Fibroblast of mammary gland (primary cell): ENCODE measurements around the gene SHISA9.

Experiments
- DNase-seq: peaks from one replicate; pipeline ENCODE4 v3.0.0-alpha.2; 2010; ENCODE audit warnings: low read depth
- H3K4me3 ChIP-seq: 2 replicates; pipeline ENCODE4 v1.5.1; 2011; ENCODE audit warnings: low read depth, mild to moderate bottlenecking, low read length, moderate library complexity; ENCODE audit not compliant: control insufficient read depth
- TF ChIP-seq, protein P1 (sequence below): conservative IDR thresholded peaks from 2 replicates; pipeline ENCODE4 v1.5.1; 2011; ENCODE audit warnings: low read depth, low read length, inconsistent platforms; ENCODE audit not compliant: control insufficient read depth, insufficient read depth

SHISA9 gene

DNA sequence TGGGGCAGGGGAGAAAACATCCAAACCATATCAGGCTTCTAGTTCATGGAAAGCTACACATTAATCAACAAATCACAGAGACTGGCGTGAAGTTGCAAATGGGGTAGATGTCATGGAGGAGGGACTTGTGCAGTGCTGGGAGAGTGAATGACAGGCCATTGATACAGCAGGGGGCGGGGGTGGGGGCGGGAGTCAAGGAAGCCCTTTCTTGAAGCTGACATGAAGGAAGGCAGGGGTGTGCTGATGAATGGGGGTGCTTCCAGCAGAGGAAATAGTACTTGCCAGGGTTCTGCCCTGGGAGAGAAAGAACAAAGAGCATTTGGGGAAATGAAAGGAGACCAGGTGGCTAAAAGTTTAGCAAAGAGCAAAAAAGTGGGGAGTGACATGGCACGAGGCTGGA is 269.9 kb downstream of the SHISA9 start:
- TF ChIP-seq, protein P1, sequence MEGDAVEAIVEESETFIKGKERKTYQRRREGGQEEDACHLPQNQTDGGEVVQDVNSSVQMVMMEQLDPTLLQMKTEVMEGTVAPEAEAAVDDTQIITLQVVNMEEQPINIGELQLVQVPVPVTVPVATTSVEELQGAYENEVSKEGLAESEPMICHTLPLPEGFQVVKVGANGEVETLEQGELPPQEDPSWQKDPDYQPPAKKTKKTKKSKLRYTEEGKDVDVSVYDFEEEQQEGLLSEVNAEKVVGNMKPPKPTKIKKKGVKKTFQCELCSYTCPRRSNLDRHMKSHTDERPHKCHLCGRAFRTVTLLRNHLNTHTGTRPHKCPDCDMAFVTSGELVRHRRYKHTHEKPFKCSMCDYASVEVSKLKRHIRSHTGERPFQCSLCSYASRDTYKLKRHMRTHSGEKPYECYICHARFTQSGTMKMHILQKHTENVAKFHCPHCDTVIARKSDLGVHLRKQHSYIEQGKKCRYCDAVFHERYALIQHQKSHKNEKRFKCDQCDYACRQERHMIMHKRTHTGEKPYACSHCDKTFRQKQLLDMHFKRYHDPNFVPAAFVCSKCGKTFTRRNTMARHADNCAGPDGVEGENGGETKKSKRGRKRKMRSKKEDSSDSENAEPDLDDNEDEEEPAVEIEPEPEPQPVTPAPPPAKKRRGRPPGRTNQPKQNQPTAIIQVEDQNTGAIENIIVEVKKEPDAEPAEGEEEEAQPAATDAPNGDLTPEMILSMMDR = no peak
- no peak for DNase-seq
- no peak overlapping the region for H3K4me3 ChIP-seq

DNA sequence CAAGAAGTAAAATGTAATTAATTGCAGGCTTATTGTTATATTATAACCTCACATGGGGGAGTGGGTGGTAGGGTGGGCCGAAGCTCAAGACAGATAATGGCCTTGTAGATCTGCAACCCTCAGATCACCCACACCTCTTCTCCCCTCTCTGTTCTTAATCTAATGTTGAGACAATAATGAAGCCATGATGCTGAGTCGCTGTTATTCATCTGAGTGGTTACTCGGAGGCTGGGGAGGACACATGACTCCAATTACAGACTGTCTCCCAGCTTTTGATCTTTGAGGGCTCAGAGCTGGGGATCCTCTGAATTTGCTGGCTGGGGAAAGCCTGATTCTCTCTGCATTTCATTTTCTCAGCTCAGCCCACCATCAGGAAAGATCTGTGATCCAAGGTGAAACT is 275.3 kb downstream of the SHISA9 start:
- TF ChIP-seq, protein P1 = no peak
- DNase-seq = no peak

DNA sequence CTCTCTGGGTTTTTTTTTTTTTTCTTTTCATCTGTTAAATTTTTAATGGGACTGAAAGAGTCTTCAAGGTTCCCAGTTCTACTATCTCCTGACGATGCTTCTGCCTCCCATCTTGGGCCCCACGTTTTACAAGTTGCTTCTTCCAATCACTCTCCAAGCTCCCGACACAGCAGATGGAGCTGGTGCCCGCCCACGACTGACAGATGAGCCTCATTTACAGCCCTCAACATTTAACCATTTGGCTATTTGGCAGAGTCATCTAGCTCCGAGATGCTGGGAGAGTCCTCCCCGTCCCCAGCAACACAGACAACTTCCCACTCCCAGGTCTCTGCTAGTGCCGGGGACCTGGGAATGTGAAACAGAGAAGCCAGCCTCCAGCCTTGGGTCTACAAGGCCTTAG is 276.9 kb downstream of the SHISA9 start:
- no peak for DNase-seq
- TF ChIP-seq, protein P1 = no peak
- H3K4me3 ChIP-seq = no peak overlapping the region

More for the DNA sequence above, 275.3 kb downstream of the SHISA9 start:
- no peak overlapping the region for H3K4me3 ChIP-seq

DNA sequence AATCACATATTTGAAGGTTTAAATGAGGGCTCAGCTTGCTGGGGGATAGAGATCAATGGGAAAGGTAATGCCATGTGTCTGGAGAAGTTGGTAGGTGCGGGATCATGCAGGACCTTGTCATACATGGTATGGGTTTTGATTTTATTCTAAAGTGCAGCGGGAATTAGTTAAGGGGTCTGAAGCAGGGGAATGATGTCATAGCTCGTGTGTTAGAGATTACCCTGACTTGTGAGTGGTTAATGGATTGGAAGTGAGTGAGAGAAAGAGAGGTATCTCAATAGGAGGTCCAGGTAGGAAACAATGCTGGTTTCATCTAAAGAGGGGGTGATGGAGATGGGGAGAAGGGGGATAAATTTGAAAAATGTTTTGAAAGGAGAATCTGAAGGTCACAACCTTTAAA is 280.0 kb downstream of the SHISA9 start:
- no peak for DNase-seq
- TF ChIP-seq, protein P1 = no peak

DNA sequence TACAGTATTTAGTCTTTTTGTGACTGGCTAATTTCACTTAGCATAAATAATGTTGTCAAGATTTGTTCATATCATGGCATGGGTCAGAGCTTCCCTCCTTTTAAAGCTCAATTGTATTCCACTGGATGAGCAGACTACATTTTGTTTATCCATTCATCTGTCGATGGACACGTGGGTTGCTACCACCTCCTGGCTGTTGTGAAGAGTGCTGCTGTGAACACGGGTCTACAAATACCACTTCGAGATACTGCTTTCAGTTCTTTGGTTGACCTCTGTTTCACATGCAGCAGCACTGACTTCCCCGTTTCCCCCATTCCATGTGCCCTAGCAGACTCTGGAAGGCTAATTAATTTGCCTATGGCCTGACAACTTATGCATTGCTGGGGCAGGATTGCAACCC is 285.4 kb downstream of the SHISA9 start:
- H3K4me3 ChIP-seq = no peak overlapping the region
- peak; percentile 2 for DNase-seq
- TF ChIP-seq, protein P1 = no peak

More for the DNA sequence above, 280.0 kb downstream of the SHISA9 start:
- H3K4me3 ChIP-seq = no peak overlapping the region

DNA sequence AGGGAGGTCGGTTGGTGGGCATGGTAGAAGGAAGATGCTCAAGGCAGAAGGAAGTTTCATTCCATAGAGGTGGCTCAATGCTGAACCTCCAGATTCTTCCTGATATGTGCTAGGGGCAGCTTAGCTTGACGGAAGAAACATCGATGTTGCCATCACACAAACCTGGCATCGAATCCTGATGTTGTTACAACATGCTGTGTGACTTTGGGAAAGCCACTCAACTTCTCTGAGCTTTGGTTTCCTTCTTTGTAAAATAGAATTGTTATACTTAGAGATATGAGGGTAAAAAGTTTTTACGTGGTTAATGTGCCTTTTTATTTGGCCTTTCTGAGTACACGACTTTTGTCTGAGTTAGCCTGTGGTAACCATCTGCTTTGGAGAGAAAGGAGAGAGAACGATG is 287.9 kb downstream of the SHISA9 start:
- H3K4me3 ChIP-seq = no peak overlapping the region

More for the DNA sequence above, 287.9 kb downstream of the SHISA9 start:
- no peak for DNase-seq
- TF ChIP-seq, protein P1 = no peak
